Left lung (tissue), 10 donors: ENCODE data around the gene EYA2. TPM values are rescaled to one million over a fixed set of nuclear protein-coding genes. Genes with fewer than 3 reads are reported as not detected.

Experiments
- ATAC-seq: fragments of 200-7000 bp; cut with Tn5 transposase; one replicate; pipeline ENCODE4 v1.9.1; 2020; ENCODE audit warnings: moderate library complexity
- DNase-seq, 4 donors: peaks; one replicate each; pipeline ENCODE4 v3.0.0-alpha.2; 2013 to 2020
- H3K27ac ChIP-seq, 2 donors: fragments of 200-600 bp; sonication (generic) in 1 of 2; one replicate each; pipeline versions ENCODE4 v1.5.0 to v1.8.0; 2020 to 2021
- H3K27me3 ChIP-seq, 2 donors: fragments of 200-600 bp; sonication (generic) in 1 of 2; one replicate each; pipeline versions ENCODE4 v1.5.0 to v1.8.0; 2020 to 2021
- H3K36me3 ChIP-seq, 2 donors: fragments of 200-600 bp; sonication (generic) in 1 of 2; one replicate each; pipeline versions ENCODE4 v1.5.0 to v1.8.0; 2020 to 2021
- H3K4me1 ChIP-seq, 2 donors: fragments of 200-600 bp; one replicate each; pipeline ENCODE4 v1.8.0; 2021
- H3K4me3 ChIP-seq, 2 donors: fragments of 200-600 bp; sonication (generic) in 1 of 2; one replicate each; pipeline versions ENCODE4 v1.5.0 to v1.8.0; 2020 to 2021; ENCODE audit warnings: mild to moderate bottlenecking in 1 of 2
- H3K9me3 ChIP-seq, 2 donors: fragments of 200-600 bp; sonication (generic) in 1 of 2; one replicate each; pipeline versions ENCODE4 v1.5.0 to v1.8.0; 2020 to 2021
- intact Hi-C, 2 donors: fragments of 100-400 bp; cut with DNase I; formaldehyde crosslinking; loops; one replicate each; pipeline versions ENCODE4 v1.11.2 to v1.14.2; 2022
- polyA plus RNA-seq, 6 donors: library from polyadenylated mRNA; unstranded; fragments of 120-200 nt; gene quantifications; one replicate each; pipeline ENCODE4 v1.2.1, GENCODE V29; 2013; ENCODE audit not compliant: insufficient read length in 6 of 6
- total RNA-seq, 2 donors: library from RNA; stranded (reverse); fragmentation: NEBNext Ultra II Directional; extraction: Animal tissue kit (Norgen Biotek cat#: 25700); gene quantifications; one replicate each; pipeline ENCODE4 v1.2.1, GENCODE V29; 2021
- TF ChIP-seq, protein P1 (sequence below), 2 donors: fragments of 200-600 bp; sonication (generic) in 1 of 2; IDR thresholded peaks; one replicate each; pipeline versions ENCODE4 v1.5.0 to v1.8.0; 2021; ENCODE audit warnings: antibody characterized with exemption in 2 of 2
- donor health status: DM: no; HTN: yes; CAD: no.
- donor health status: DM: no; HTN: no; CAD: no.

EYA2 gene
- total and polyA plus RNA-seq, 8 donors, result 0.77 to 2.3 (median 1.2) TPM

GRCh38 chr20:46900826-46901225, 6.2 kb downstream of the EYA2 start:
- Histone ChIP-seq H3K27me3 (peaks cover 22 to 58% of the 10 kb centered on the region in 2 donors), H3K27ac (no peak overlapping the region), H3K4me3 (no peak overlapping the region), H3K4me1 (no peaks in the 10 kb centered on the region), H3K9me3 (no peaks in the 10 kb centered on the region), H3K36me3 (no peaks in the 10 kb centered on the region)
- intact Hi-C loops, result no loop called here
- ATAC-seq, result no peak
- TF ChIP-seq, protein P1, sequence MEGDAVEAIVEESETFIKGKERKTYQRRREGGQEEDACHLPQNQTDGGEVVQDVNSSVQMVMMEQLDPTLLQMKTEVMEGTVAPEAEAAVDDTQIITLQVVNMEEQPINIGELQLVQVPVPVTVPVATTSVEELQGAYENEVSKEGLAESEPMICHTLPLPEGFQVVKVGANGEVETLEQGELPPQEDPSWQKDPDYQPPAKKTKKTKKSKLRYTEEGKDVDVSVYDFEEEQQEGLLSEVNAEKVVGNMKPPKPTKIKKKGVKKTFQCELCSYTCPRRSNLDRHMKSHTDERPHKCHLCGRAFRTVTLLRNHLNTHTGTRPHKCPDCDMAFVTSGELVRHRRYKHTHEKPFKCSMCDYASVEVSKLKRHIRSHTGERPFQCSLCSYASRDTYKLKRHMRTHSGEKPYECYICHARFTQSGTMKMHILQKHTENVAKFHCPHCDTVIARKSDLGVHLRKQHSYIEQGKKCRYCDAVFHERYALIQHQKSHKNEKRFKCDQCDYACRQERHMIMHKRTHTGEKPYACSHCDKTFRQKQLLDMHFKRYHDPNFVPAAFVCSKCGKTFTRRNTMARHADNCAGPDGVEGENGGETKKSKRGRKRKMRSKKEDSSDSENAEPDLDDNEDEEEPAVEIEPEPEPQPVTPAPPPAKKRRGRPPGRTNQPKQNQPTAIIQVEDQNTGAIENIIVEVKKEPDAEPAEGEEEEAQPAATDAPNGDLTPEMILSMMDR (IDR thresholded peaks at IDR 0.05), result no peak
- DNase-seq, result no peak

DNA sequence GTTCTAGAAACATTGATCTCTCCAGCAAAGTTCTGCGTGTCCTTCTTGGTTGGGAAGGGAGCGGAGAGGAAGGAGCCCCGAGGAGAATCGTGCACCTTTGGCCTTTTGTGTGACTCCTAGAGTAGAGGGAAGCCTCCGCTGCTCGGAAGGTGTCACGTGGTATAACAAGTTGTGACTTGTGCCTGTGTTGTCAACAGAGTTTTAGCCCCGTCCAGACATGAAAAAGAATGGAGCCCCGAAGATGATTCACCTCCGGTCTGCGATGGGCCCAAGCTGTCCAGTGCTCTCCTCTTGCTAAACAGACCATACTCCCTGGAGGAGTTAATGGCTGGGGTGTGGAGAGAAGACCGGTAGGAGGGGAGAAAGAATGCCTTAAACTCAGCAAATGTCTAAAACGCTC, 7.0 kb downstream of the EYA2 start:
- DNase-seq (no peak), ATAC-seq (no peak)
- intact Hi-C loops, result no loop called here
- TF ChIP-seq, protein P1 (IDR thresholded peaks at IDR 0.05), result no peak
- Histone ChIP-seq H3K27me3 (peaks cover 15 to 50% of the 10 kb centered on the region in 2 donors), H3K36me3 (no peaks in the 10 kb centered on the region), H3K4me3 (no peak overlapping the region), H3K4me1 (no peaks in the 10 kb centered on the region), H3K27ac (no peak overlapping the region), H3K9me3 (no peaks in the 10 kb centered on the region)

DNA sequence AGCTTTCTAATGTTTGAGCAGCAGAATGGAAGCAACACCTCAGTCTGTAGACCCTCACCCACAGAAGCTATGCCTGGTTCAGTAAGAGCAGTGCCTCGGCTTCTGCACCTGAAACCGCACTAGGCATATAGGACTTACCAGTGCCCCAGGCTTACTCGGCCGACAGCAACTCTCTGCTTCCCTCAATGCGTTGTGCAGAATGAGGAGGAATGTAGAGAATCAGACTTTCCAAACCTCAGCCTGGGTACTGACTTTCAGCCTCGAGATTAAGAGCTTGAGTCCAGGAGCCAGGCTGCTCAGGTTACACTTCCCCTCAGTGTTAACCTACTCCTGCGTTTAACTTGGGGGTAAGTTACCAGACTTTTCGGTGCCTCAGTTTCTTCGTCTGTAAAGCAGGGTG, 8.6 kb downstream of the EYA2 start:
- H3K9me3 ChIP-seq, result no peaks in the 10 kb centered on the region
- no peak overlapping the region for H3K27ac ChIP-seq
- ATAC-seq, result no peak
- H3K36me3 ChIP-seq, result no peaks in the 10 kb centered on the region
- H3K27me3 ChIP-seq, result peaks cover 0 to 34% of the 10 kb centered on the region in 2 donors
- TF ChIP-seq, protein P1 (IDR thresholded peaks at IDR 0.05), result no peak
- no peak for DNase-seq
- intact Hi-C loops, result no loop called here
- no peaks in the 10 kb centered on the region for H3K4me1 ChIP-seq
- H3K4me3 ChIP-seq, result no peak overlapping the region

DNA sequence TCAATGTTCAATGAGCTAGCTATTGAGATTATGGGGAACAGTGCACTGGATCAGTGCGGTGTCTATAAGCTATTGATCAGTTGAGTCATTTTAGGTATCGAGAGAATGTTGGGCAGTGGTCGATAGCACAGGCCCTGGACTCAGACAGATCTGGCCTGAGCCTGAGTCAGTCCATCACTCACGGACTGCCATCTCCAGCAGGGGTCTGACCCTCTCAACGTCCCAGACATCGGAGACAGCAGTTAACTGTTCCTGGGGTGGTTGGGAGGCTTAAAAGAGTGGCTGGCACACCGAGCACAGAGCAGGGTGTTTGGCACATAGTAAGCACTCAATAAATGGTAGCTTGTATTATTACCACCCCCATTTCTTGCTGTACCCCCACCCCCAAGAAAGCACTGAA, 9.3 kb downstream of the EYA2 start:
- Histone ChIP-seq H3K9me3 (no peaks in the 10 kb centered on the region), H3K27me3 (peaks cover 0 to 29% of the 10 kb centered on the region in 2 donors), H3K4me3 (no peak overlapping the region), H3K4me1 (no peaks in the 10 kb centered on the region), H3K36me3 (no peaks in the 10 kb centered on the region), H3K27ac (no peak overlapping the region)
- no peak for ATAC-seq
- no peak for DNase-seq
- intact Hi-C loops, result no loop called here
- TF ChIP-seq, protein P1 (IDR thresholded peaks at IDR 0.05), result no peak

- H3K27me3 ChIP-seq, result peaks cover 0 to 29% of the 10 kb centered on the region in 2 donors
- TF ChIP-seq, protein P1 (IDR thresholded peaks at IDR 0.05), result no peak
- H3K4me3 ChIP-seq, result no peak overlapping the region
- intact Hi-C loops, result no loop called here
- DNase-seq (no peak), ATAC-seq (no peak)
- H3K4me1 ChIP-seq, result no peaks in the 10 kb centered on the region
- no peaks in the 10 kb centered on the region for H3K36me3 ChIP-seq
- no peaks in the 10 kb centered on the region for H3K9me3 ChIP-seq
- no peak overlapping the region for H3K27ac ChIP-seq
These were observed 10.9 kb downstream of the EYA2 start for GRCh38 chr20:46905364-46906125.
